NCI-H1436 treated with DMSO at 0.1 percent for 48 hours (cell line): Measurements from ENCODE around the gene LRRC7.
"Not testable (repeated sequence)": the region's sequence is repeated elsewhere in the genome, so short reads cannot be mapped to it uniquely, and the experiment has no call there.

Experiments
- DNase-seq: peaks from one replicate; lab custom pipeline; 2025; lab: John Stamatoyannopoulos, UW

The LRRC7 gene

DNA sequence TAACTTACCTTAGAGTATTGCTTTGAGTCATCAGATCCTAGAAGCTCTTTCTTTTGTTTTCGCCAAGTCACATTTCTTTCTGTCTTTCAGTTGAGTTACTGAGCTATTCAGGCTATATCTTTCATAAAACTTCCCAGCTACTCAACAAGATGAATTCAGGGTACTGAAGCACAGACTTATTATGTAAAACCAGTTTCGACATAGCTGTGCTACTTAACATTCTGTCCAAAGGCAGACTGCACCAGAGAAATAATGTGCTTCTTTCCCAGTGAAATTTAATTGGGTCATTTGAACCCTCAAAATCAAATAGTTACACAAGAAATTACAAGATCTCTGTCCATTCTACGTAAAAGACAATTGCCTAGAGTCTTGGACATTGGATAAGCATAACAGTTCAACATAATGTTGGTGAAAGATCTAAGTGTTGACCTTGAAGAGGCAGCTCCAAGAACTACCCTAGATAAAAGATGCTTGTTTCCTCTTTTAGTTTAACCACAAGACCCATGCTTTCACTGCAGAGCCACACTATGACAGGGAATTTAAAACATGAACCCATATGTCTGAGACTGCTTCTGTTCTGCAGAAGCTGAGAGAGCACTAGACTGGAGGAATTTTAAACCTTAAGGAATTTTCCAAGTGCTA is 474.5 kb downstream of the LRRC7 start:
- no peak for DNase-seq

DNA sequence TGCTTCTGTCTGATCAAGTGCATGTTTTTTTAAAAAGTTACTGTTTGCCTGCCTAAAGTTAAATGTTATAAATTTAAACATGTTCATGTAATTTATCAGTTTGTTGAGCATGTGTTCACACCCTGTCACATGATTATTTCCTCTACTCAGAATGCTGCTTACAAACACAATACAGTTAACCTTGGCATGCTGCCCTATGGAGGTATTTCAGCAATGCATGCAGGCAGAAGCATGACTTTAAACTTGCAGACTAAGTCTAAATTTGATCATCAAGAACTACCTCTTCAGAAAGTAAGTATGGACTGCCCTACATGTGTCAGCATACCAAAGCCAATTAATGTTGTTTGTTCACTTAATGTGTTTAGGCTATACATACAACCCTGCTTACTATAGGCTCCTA is 476.1 kb downstream of the LRRC7 start:
- DNase-seq: no peak

GRCh38 chr1:70044832-70045231 is 477.1 kb downstream of the LRRC7 start:
- DNase-seq: no peak

DNA sequence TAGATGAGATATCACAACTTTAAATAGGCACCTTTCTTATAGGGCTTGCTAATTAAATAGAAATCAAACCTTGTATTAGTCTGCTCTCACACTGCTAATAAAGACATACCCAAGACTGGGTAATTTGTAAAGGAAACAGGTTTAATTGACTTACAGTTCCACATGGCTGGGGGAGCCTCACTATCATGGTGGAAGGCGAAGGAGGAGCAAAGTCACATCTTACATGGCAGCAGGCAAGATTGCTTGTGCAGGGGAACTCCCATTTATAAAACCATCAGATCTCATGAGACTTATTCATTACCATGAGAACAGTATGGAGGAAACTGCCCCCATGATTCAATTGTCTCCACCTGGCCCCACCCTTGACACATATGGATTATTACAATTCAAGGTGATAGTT is 477.9 kb downstream of the LRRC7 start:
- not testable (repeated sequence) for DNase-seq

- DNase-seq: no peak
These were observed 480.8 kb downstream of the LRRC7 start for GRCh38 chr1:70048336-70049094.

GRCh38 chr1:70051926-70052325 is 484.2 kb downstream of the LRRC7 start:
- no peak for DNase-seq

DNA sequence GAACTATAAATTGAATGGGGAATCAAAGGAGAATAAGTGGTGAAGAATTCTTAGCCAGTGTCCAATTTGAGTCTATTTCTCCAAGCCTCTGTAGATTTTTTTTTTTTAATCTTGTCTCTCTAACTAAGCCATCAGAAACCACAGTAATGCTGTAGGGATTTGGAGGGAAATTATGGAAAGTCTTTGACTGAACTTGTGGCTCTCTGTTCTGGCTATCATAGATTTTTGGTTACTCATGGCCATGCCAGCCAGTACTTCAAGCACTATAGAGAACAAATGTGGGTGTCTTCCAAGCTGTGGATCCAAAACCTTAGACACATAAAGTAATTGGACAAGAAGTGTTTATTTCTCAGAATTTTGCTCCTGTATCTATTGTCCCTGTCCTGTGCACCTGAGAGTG is 489.8 kb downstream of the LRRC7 start:
- no peak for DNase-seq

DNA sequence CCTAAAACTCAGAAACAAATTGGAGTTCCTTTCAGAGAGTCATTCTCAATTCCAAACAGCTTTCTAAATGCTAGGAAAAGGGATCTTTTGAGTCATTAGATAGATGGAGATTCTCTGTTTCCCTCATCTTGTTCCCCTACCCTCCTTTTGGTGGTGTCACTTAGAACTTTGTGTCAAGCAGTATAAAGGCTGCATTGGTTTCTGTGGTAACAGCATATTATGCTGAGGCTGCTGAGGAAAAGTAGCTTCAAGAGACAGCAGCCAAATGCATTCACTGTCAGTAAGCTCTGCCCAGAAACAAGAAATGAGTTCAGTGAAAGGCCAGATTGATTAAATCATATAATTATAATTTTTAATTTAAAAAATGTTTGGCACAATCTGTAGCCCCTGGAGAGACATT is 493.5 kb downstream of the LRRC7 start:
- DNase-seq: no peak

GRCh38 chr1:70063861-70064260 is 496.1 kb downstream of the LRRC7 start:
- no peak for DNase-seq

DNA sequence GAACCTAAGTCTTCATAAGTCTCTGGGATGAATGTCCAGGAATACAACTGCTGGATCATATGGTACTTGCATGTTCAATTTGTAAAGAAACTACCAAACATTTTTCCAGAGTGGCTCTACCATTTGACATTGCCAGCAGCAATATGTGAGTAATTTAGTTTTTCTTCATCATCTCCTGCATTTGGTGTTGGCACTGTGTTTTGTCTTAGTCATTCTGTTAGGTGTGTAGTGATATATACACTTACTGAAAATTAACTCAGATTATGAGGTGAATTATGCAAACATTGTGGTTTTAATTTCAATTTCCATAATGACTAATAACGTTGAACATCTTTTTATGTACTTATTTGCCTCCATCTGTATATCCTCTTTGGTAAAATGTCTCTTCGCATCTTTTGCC is 499.0 kb downstream of the LRRC7 start:
- no peak for DNase-seq

GRCh38 chr1:70071601-70072000 is 503.9 kb downstream of the LRRC7 start:
- no peak for DNase-seq

GRCh38 chr1:70072231-70072751 is 504.6 kb downstream of the LRRC7 start:
- DNase-seq: no peak

DNA sequence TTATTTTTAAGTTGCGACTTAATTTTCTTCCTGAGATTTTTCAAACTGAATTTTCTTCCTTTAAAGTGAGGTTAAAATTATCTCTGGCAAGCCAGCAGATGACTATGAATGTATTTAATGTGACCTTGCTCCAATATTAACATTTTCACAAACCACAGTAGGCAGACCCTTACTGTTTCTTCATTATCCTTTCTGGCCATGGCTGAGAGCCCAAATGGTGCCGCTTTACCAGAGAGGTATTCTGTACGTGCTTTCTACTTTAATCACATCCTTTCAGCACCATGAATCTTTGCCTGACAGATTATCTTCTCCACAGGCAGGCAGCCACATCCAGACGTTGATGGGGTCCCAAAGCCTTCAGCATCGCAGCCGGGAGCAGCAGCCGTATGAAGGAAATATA is 508.0 kb downstream of the LRRC7 start:
- DNase-seq: no peak

- DNase-seq: no peak
These were observed 509.3 kb downstream of the LRRC7 start for GRCh38 chr1:70077066-70077465.

DNA sequence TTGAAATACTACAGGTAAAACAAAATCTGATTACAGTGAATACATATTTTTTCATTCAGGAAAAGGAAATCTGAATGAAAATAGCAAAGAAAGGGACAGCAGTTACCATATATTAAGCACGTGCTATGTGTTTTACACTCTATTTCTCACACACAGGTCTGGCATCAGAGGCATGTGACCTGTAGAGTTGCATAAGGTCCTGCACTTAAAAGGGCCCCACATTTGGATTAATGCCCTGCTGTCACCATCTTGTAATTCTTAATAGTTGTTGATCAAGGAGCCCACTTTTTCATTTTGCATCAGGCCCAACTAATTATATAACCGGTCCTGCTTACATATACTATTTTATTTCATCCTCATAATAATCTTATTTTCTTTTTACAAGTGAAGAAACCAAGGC is 511.8 kb downstream of the LRRC7 start:
- DNase-seq: no peak

- no peak for DNase-seq
These were observed 515.8 kb downstream of the LRRC7 start for GRCh38 chr1:70083519-70083918.

DNA sequence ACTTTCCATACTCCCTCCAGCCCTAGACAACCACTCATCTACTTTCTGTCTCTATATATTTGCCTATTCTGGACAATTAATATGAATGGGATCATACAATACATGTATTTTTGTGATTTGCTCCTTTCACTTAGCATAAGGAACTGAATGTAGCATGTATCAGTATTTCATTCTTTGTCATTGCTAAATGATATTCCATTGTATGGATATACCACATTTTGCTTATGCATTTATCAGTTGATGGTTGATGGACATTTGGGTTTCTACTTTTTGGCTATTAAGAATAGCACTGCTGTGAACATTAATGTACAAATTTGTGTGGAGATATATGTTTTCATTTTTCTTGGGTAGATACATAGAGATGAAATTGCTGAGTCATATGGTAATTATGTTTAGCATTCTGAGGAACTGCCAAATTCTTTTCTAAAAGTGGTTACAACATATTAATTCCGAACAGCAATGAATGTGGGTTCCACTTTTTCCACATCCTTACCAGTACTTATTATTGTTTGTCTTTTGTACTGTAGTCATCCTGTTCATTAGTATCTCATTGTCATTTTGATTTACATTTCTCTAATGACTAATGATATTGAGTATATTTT is 516.7 kb downstream of the LRRC7 start:
- DNase-seq: no peak

DNA sequence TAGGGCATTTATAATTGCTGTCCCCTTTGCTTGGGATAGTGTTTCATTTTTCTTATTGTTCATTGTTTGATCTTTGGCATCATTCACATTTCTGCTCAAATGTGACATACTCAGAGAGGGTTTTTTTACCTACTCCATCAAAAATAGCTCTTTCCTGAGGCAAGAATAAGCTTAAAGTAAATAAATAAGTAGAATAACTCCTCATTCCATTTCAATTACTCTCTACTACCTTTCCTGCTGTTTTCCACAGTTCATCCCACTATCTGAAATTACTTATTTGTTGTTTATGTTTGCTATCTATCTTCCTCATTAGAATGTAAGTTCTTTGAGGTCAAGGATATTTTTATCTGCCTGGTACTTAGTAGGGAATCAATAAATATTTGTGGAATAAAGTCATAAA is 517.8 kb downstream of the LRRC7 start:
- no peak for DNase-seq

GRCh38 chr1:70086897-70087296 is 519.2 kb downstream of the LRRC7 start:
- DNase-seq: no peak

- DNase-seq: no peak
These were observed 522.4 kb downstream of the LRRC7 start for GRCh38 chr1:70090141-70090540.

DNA sequence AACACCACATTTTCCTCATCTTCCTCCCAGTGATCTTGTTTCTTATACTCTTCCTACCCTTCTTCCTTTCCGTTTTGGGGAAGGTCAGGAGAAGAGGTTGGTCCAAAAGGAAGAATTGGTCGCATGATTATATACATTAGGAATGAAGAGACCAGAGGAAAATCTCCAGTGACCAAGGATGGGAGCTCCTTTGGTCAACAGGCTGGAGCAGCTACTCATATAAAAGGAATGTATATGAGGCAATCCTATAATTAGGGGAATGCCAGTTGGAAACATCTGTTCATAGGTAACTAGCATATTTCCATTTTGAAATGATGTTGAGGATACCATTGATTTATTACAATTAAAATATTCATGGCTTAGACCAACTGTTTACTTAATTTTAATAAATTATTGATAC is 523.2 kb downstream of the LRRC7 start:
- DNase-seq: no peak

GRCh38 chr1:70091811-70092210 is 524.1 kb downstream of the LRRC7 start:
- no peak for DNase-seq

DNA sequence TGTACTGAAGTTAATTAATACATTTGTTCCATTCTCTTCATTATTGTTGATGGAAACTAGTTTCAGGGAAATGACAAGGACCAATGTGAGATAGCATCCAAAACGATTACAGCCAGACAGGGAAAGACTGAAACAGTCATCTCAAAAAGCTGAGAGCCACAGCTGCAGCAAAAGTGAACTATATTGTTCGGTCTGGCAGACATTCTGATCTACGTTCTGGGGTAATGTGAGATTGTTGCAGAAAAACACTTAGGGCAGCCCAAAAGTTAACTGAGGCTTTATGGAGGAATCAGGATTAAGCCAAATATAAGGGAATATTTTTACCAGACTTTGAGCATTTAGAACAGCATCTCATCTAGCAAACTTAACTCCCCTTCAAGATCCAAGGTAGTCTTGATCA is 524.8 kb downstream of the LRRC7 start:
- no peak for DNase-seq
